Fibroblast of skin of abdomen (primary cell): Measurements from ENCODE around the gene DPPA4.

Experiments
- DNase-seq: peaks from one replicate; pipeline ENCODE4 v3.0.0-alpha.2; 2013

DPPA4 gene

GRCh38 chr3:109338322-109338721 lies 976 bp upstream of the DPPA4 start:
- DNase-seq = no peak

- DNase-seq = peak; percentile 41
These were observed 970 bp downstream of the DPPA4 start for GRCh38 chr3:109336291-109336861.

GRCh38 chr3:109334572-109334971 lies 2.8 kb downstream of the DPPA4 start:
- DNase-seq = no peak

GRCh38 chr3:109331692-109332091 lies 5.7 kb downstream of the DPPA4 start:
- DNase-seq = no peak

GRCh38 chr3:109330405-109330804 lies 6.9 kb downstream of the DPPA4 start:
- DNase-seq = no peak

GRCh38 chr3:109328202-109328601 lies 9.1 kb downstream of the DPPA4 start:
- no peak for DNase-seq

- DNase-seq = no peak
These were observed 11.7 kb downstream of the DPPA4 start for GRCh38 chr3:109325657-109326056.

- no peak for DNase-seq
These were observed 12.2 kb downstream of the DPPA4 start for GRCh38 chr3:109325109-109325508.

- DNase-seq = no peak
These were observed 21.1 kb downstream of the DPPA4 start, which contains the start of gene DPPA2 for GRCh38 chr3:109316162-109316730. TSS of gene DPPA2 (minus strand) at chr3:109316517. CDS start at chr3:109314542, 1,975 bp downstream.

- no peak for DNase-seq
These were observed 24.3 kb downstream of the DPPA4 start for GRCh38 chr3:109313061-109313460.

GRCh38 chr3:109297496-109297895 lies 39.9 kb downstream of the DPPA4 start:
- no peak for DNase-seq

GRCh38 chr3:109284071-109284470 lies 53.3 kb downstream of the DPPA4 start:
- no peak for DNase-seq

- DNase-seq = no peak
These were observed 58.8 kb downstream of the DPPA4 start for GRCh38 chr3:109278546-109278945.

- no peak for DNase-seq
These were observed 59.2 kb downstream of the DPPA4 start for GRCh38 chr3:109278141-109278540.
